Putamen (tissue), 1 donor: ENCODE measurements around the gene ITSN1.
"Not testable (repeated sequence)": the region's sequence is repeated elsewhere in the genome, so short reads cannot be mapped to it uniquely, and the experiment has no call there.

Source experiments
- DNase-seq: peaks from one replicate; pipeline ENCODE4 v3.0.0-alpha.2; 2016; ENCODE audit warnings: low spot score

ITSN1 gene

DNA sequence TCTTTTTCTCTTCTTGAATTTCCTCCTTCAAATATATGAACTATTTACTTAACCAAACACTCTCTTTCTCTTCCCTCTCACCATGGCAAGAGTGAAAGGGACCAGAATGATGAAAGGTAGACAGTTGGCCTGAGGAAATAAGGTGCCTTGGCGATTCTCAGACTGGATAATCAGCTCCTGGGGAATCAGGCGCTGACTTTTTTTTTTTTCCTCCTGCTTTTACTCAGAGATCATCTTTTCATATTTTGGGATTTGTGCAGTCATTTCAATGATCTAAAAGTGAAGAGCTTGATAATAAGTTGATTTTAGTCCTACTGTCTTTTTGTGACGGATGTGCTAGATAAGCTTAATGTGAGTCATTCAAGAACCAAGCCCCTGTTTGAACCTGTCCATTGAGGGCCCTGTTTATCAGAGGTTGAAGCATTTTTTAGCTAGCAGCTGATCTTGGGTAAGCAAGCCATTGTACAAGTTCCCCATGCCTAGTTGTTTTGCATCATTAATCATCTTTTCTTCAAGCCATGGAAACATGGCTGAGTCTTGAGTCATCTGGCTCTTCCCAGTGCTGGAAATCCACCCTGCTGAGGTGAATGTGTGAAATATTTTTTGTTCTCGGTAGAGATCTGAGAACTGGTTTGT, 40.8 kb downstream of the ITSN1 start:
- no peak for DNase-seq

DNA sequence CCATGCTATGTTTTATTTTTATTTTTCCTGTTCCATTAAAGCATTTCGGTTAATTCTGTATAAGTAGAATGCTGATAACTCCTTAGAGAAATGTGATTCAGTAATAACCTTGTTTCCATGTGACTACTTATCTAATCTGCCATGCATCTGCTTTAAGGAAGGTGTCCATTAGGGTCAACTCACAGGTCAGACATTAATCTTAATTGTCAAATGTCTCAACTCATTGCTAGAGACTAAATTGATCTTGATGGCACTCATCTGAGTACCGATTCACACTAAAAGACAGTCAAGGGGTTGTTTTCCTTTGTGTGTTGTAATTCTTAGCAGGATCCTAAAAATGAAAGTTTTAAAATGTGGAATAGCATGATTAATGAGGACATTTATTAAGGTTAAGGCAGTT, 41.8 kb downstream of the ITSN1 start:
- DNase-seq = no peak

DNA sequence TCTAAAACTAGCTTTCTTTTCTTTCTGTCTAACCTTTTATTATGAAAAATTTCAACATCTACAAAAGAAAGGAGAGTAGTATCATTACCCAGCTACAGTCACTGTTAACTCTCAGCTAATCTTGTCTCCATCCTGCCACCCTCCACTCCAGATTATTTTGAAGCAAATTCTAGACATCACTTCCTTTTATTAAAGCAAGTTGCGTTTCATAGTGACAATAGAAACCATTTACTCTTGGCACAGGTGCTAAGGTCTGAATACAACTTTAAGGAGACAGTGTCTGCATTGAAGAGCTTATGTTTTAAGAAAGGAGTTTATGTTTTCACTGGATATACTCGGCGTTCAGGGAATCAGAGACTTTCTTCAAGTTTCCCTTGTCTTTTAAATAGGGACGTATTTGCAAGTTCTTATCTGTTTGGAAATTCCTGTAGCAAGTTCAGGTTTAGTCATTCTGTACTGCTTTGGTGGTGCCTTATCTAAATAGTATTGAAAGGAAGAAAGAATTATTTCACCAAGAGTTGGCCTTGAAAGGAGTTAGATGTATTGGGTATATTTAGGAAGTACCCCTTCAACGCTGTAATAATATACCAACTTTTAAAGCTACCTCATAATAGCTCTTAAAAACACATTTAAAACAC, 42.7 kb downstream of the ITSN1 start:
- no peak for DNase-seq

DNA sequence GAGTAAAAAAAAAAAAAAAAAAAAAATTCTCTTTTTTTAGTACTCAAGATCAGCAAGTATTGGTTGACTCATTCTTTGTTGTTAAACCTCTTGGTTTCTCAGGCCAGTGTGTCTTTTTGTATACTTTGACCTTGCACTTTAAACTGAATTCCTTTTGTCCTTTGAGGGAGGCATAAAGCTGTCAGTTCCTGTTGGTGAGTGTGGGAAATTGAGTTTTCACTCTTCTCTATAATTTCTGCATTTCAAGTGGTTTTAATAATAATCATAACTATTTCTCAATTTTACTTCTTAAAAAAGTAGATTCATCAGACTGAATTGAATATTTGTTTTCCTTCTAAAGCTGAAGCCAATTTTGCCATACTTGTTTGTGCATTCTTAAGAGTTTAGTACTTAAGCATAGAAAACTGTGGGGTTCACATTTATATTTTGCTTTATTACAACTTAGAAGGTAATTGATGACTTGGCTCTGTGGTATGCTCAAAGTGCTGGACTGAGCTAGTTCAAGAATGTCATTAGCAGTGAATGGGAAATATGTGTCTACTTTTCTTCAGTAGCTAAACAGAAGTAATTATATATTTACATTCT, 43.4 kb downstream of the ITSN1 start:
- DNase-seq = no peak

DNA sequence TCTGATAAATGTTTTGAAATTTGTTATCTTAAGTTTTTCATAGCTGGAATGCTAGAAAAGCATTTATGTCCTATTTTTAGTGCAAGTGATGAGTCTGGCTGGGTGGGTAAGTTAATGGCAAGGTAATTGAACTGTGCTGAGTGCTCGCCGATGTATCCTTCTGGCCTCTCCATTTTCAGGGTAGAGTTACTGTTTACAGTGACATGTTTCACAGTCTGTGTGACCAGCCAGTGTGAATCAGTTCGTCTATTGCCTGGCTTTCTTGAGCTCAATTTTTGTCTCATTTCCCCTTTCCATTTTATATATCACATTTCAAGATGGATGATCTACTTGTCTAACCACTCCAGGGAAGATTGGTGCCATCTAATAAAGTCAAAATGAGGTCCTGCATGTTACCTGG, 44.1 kb downstream of the ITSN1 start:
- no peak for DNase-seq

DNA sequence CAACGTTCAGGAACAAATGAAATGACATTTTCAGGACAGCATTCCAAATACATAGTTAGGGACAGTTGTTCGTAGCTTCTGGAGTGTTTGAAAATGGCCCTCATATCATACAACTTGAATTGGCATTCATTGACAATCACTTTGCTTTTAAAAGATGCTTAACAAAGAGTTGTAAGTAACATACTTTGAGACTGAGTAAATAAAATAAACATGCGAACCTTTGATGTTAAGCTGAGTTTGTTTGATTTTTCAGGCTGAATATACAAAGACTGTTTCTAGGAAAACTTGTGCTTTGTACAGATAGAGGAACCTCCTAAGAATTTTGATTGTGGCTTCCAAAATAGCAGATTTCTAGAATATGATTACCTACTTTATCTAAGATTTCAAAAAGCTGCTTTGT, 45.3 kb downstream of the ITSN1 start:
- DNase-seq = no peak

DNA sequence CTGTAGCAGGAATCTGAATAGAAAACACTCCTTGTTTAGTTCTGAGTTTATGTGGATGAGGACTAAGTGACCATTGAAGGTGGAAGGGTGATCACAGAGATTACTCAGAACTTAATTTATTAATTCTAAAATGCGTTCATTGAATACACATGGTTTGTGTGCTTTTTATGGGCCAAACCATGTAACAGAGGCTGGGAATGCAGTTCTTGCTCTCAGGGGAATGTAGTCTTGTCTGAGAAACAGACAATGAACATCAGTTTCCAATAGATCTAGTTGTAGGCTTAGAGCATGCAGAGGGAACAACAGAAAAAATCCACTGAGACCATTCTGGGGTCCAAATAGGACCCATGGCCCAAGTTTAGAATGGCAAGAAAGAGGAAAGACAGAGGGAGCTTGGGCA, 46.1 kb downstream of the ITSN1 start:
- no peak for DNase-seq

DNA sequence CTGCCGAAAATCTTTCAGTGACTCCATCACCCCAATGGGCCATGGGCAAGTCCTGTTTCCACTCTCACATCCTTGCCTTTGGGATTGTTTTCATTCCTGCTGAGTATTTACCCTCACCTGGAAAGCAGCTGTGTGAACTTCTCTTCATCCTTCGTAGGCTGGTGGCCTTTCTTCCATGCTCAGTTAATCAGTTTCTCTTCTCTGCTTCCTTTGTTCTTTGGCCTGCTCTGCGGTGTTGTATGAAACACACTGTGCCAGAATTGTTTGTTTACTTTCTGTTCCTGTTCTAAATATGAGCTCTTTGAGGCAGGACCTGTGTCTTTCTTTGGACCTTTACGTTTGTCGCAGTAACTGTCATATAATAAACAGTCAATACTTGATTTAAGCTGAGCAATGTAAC, 48.6 kb downstream of the ITSN1 start:
- DNase-seq = no peak

DNA sequence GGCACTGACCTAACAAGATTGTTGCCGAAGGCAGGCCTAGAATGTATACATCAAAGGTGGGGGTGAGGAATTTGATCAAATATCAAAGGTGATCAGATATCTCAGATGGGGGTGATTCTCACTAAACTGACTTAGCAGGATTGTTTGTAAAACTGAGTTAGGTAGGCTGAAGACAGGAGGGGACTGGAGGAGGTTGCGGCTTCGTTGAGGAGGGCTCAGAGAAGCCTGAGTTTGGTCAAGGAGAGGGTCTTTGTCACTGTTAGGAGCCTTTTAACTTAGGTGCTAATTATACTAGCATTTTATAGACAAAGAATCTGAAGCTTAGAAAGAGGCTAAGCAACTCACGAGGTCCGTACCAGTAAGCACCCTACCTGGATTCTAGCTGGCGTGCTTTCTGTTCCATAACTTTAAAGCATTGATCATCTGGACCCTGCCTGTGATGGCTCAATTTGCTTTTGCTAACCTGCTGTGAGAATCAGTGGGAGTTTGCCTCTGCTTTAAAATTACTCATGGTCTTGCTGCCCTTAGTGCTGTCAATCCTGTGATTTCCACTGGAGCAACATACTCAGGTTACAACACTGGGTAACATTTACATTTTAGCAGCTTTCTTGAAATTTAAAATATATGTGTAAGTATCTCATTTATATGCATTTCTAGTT, 49.8 kb downstream of the ITSN1 start:
- no peak for DNase-seq

DNA sequence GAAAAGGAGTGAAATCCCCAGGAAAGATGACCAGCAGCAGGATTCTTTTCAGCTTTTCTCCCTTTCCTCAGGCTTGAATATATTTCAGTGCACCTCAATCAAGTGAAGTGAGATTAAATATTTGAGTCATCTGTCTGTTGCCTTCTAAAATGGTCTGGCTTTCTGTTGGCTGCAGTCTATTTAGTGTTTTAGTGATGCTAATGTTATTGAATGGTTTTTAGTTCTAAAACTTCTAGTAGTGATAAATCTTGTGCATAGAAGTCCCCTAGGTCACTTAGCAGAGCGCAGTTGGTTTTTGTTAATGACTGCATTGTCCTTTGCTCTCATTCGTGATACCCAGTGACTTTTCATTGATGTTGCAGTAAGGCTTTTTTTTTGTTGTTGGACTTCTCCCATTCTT, 53.5 kb downstream of the ITSN1 start:
- no peak for DNase-seq

DNA sequence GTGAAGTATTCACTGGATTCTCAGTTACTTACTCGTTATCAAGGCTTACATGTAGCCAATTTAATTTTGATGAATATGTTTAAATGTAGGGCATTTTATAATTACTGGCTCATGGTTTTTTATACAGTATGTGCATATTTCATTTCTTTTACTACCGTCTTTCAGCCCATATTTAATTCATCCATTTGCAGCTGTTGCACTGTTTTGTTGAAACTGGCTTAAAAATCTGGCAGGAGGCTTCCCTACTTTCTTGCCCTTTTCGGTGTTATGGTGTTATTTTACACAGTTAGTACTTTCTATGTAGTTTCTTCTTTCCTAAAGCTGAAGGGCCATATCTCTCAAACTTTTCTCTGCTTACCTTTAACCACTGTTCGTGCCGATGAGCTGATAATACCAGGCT, 54.2 kb downstream of the ITSN1 start:
- DNase-seq = no peak

DNA sequence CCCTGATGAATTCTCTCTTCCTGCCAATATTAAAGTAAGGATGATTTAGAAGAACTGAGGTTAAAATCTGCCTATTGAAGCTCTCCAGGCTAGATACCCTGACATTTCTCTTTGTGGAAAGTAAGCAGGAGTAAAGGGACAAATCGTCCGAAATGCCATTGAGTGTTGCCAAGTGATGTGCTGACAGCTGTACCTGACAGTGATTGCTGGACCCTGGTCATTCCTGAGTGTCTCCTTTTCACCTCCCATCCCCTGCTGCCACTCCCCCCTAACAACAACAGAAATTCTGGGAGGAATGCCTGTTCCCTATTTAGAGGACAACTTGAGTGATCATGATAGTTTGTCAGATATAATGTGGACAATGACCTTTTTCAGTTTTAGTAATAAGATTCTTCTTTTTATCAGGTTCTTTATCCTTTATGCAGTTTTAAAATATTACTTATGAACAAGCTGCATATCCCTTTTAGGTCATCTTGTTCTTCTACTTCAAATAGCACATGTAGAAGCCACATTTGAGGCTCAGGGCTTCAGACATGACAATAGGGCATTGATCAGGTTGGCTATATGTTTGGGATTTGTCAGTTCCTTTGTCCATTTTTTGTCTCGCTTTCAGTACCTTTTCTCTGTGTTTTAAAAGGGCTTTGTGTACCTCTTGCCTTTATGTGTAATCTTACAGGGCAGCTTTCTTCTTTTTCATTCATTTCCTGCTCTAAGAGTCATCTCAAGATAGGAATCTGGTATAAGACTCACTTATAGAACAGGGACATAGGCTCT, 56.0 kb downstream of the ITSN1 start:
- DNase-seq = no peak

DNA sequence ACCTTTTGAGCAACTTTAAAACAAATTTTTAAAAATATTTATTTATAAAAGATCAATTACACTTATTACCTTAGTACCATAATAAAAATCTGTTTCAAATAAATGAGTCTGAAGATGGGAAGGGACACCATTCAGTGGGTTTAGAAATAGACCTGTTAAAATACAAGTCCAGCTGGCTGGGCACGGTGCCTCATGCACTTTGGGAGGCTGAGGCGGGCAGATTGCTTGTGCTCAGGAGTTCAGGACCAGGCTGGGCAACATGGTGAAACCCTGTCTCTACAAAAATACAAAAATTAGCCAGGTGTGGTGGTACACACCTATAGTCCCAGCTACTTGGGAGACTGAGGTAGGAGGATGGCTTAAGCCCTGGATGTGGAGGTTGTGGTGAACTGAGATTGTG, 57.0 kb downstream of the ITSN1 start:
- DNase-seq = no peak

DNA sequence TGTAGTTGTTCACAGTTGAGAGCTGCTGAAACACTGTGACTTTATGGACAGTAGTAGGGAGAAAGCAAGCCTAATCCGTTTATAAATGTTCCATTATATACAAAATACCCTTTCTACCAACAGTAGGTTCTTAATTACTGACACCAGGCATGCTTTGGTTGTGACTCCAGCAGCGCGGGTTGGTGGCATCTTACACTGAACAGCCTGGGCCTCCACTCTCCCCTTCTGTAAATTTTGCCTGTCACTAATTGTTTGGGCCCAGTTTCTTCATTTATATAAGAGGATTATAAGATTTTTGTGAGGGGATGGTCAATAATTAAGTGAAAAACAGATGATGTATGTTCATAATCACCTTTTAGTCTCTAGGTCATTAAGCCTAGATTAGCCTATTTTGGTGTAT, 58.2 kb downstream of the ITSN1 start:
- DNase-seq = no peak

DNA sequence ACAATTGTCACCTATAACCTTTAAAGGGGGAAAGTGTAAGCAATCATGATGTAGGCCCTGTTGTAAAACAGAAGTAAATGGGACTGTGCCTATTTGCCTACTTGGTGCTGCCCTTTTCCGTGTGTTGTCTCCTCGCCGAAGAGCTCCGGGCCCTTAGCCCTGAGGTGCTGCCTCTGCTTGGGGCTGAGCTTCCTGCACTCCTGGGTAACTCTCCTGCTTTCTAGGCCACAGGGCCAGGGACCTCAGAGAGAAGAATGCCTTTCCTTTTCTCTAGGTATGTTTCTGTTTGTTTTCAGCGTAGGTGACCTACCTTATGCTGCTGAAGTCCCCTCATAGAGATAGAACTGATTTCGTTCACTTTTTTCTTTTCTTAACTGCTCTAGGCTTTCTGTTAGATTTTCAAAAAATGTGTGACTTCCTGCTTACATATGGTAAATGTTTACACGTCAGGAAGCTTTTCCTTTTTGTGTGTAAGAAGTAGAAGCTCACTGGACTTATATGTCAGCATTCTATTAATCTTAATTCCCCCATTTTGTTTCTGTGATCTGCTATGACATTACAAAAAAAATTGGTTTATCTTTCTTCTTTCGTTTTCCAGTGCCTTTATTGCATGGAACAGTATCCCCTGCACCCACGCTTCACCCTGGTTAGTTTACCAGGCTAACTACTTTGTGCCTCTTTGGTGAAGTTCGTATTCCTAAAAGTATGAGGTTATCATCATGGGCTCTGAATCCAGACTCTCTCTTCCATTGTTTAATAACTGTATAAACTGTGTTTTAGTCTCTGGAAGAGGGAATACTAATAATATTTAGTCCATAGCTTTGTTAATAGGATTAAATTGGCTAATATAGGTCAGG, 61.7 kb downstream of the ITSN1 start:
- no peak for DNase-seq

DNA sequence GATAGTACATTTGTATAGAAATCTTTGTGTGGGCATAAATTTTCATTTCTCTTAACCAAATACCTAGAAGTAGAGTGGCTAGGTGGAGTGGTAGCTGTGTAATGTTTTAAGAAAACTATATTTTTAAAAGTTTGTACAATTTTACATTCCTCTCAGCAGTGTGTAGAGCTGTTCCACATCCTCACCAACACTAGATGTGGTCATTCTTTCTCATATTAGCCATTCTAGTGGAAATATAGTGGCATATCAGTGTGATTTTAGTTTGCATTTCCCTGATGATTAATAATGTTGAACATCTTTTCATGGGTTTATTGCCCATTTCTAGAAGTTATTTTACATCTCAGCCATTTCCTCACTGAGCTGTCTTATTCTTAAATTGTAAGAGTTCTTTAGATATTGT, 65.5 kb downstream of the ITSN1 start:
- DNase-seq = no peak

DNA sequence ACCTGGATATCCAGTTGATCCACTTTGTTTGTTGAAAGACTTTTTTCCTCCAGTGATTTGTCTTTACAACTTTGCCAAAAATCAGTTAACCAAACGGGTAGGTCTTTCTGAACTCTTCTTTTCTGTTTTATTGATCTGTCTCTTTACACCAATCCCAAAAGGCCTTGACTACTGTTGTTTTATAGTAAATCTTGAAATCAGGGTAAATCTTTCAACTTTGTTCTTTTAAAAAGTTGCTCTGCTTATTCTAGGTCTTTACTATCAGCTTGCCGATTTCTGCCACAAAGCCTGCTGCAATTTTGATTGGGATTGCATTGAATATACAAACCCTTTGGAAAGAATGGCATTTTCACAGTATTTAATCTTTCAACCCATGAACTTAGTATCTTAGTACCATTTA, 66.6 kb downstream of the ITSN1 start:
- DNase-seq = no peak

DNA sequence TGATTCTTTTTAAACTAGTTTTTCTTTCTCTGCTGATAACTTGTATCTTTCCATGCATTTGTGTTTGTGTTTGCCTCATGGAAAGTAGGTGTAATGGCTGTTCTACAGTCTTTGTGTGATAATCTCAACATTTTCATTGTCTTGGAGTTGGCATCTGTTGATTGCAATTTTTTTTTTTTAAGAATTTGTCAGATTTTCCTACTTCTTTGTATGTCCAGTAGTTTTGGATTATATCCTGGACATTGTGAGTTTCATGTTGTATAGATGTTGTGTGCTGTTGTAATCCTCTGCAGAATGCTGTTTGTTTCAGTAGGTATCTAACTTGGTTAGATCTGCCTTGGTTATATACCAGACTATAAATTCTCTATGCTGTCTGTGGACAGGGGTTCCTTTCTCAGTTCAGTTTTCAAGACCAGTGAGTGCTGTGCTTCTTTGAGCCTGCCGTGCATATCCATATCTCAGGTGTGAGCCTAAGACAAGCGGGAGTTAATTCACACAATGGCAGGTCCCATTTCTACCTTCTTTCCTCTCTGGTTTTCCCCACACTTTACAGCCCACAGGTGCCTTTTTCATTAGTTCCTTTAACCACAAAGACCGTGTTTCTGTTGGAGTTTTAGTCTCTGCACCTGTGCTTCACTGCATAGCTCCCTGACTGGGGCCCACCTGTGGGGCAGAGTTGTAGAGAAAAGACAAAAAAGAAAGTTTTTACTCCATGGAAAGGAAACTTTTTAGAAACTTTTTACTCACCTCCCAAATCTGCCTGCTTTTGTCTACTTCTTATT, 69.9 kb downstream of the ITSN1 start:
- DNase-seq = no peak

DNA sequence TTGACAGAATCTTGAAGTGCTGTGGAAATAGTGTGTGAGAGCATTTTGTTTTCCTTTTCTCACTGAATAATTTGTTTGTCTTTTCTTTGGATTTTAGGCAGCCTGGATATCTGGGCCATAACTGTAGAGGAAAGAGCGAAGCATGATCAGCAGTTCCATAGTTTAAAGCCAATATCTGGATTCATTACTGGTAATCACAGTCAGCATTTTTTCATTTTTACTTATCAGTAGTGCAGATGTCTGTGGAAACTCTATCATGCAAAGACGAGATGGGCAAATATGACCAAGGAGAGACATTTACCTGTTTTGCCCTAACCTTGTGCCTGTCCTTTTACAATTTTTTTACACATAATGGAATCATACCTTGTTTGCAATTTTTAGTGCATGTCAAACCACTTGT, 78.8 kb downstream of the ITSN1 start:
- no peak for DNase-seq

DNA sequence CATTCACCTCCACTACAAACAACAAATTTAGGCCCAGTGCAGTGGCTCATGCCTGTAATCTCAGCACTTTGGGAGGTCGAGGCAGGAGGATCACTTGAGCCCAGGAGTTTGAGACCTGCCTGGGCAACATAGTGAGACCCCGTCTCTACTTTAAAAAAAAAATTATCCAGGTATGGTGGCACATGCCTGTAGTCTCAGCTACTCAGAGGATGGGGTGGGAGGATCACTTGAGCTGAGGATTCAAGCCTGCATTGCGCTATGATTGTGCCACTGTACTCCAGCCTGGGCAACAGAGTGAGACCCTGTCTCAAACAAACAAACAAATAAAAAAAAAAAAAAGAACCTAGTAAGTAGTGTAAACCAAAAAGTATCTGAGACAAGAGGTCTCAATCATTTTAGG, 86.8 kb downstream of the ITSN1 start:
- DNase-seq = not testable (repeated sequence)

DNA sequence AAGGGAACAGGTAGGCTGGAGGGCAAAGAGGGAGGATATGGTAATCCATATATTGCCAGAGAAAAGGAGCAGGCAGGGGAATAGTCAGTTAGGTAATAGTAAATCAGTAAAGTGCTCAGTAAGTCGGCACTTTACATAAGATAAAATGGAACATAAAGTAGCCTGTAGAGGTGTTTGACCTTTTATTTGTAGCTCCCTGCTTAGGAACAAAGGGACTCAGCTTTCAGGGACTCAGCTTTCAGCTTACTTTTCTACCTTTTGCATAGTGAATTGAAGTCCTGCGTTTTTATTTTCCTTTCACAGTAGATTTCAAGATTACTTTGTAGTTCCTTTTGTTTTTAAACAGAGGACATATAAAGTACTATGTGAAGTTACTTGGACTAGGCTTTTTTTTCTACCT, 87.3 kb downstream of the ITSN1 start:
- DNase-seq = no peak
